NT2/D1 (cell line): Measurements from ENCODE around the gene INPP5D.
"Not testable (repeated sequence)": the region's sequence is repeated elsewhere in the genome, so short reads cannot be mapped to it uniquely, and the experiment has no call there.

Experiments used
- DNase-seq: peaks from one replicate; pipeline ENCODE4 v3.0.0-alpha.2; 2011; ENCODE audit warnings: low read depth, low spot score
- H3K27me3 ChIP-seq: 2 replicates; pipeline ENCODE4 v1.6.0; 2011; ENCODE audit warnings: mild to moderate bottlenecking; ENCODE audit not compliant: insufficient read length, insufficient read depth
- H3K36me3 ChIP-seq: 2 replicates; pipeline ENCODE4 v1.6.1; 2011; ENCODE audit warnings: mild to moderate bottlenecking, low read length, mixed read lengths; ENCODE audit not compliant: insufficient read depth, insufficient read length
- H3K4me1 ChIP-seq: 2 replicates; pipeline ENCODE4 v1.5.1; 2011; ENCODE audit not compliant: insufficient read depth, insufficient read length
- H3K4me3 ChIP-seq: 2 replicates; pipeline ENCODE4 v1.5.1; 2011; ENCODE audit warnings: low read depth; ENCODE audit not compliant: insufficient read length
- H3K9ac ChIP-seq: 2 replicates; pipeline ENCODE4 v1.6.0; 2011; ENCODE audit warnings: low read depth; ENCODE audit not compliant: insufficient read length
- H3K9me3 ChIP-seq: 2 replicates; pipeline ENCODE4 v1.5.1; 2011; ENCODE audit warnings: mild to moderate bottlenecking, low read length; ENCODE audit not compliant: insufficient read depth
- SUZ12 ChIP-seq: IDR thresholded peaks from 2 replicates; pipeline ENCODE4 v1.6.1; 2011; ENCODE audit not compliant: insufficient read length, insufficient read depth; ENCODE audit errors: extremely low read depth
- YY1 ChIP-seq: IDR thresholded peaks from 2 replicates; pipeline ENCODE4 v1.6.1; 2011; ENCODE audit not compliant: insufficient read length, insufficient read depth
- ZNF274 ChIP-seq: IDR thresholded peaks from 2 replicates; pipeline ENCODE4 v1.6.1; 2011; ENCODE audit warnings: mild to moderate bottlenecking, low read depth, low read length

INPP5D gene

GRCh38 chr2:233048569-233049193 is 11.5 kb upstream of the INPP5D start:
- H3K4me1 ChIP-seq: peaks cover 17% of the 10 kb centered on the region
- no peaks in the 10 kb centered on the region for H3K9me3 ChIP-seq
- H3K4me3 ChIP-seq: no peak overlapping the region
- H3K36me3 ChIP-seq: no peaks in the 10 kb centered on the region
- TF ChIP-seq ZNF274 (no peak), SUZ12 (no peak), YY1 (no peak)
- no peak overlapping the region for H3K9ac ChIP-seq
- DNase-seq: no peak
- peaks cover 8% of the 10 kb centered on the region for H3K27me3 ChIP-seq

GRCh38 chr2:233049194-233049761 is 10.9 kb upstream of the INPP5D start:
- Histone ChIP-seq H3K27me3 (peaks cover 9% of the 10 kb centered on the region), H3K4me3 (no peak overlapping the region), H3K4me1 (peaks cover 17% of the 10 kb centered on the region), H3K9ac (no peak overlapping the region), H3K36me3 (no peaks in the 10 kb centered on the region), H3K9me3 (no peaks in the 10 kb centered on the region)
- DNase-seq: no peak
- TF ChIP-seq YY1 (no peak), SUZ12 (no peak), ZNF274 (no peak)

GRCh38 chr2:233051241-233052149 is 8.6 kb upstream of the INPP5D start:
- Histone ChIP-seq H3K27me3 (peaks cover 21% of the 10 kb centered on the region), H3K9me3 (no peaks in the 10 kb centered on the region), H3K4me1 (peaks cover 17% of the 10 kb centered on the region), H3K9ac (no peak overlapping the region), H3K4me3 (peak overlapping the region; percentile 3), H3K36me3 (no peaks in the 10 kb centered on the region)
- DNase-seq: peak; percentile 57
- TF ChIP-seq ZNF274 (no peak), SUZ12 (no peak), YY1 (no peak)

GRCh38 chr2:233052517-233052916 is 7.6 kb upstream of the INPP5D start:
- not testable (repeated sequence) for H3K9me3 ChIP-seq, H3K36me3 ChIP-seq, H3K9ac ChIP-seq, H3K4me3 ChIP-seq, DNase-seq
- Histone ChIP-seq H3K27me3 (peaks cover 21% of the 10 kb centered on the region), H3K4me1 (peaks cover 17% of the 10 kb centered on the region)

- TF ChIP-seq SUZ12 (no peak), YY1 (no peak), ZNF274 (no peak)
- DNase-seq: peak; percentile 58
These were observed 6.0 kb upstream of the INPP5D start for GRCh38 chr2:233053928-233054784.

GRCh38 chr2:233055362-233055761 is 4.8 kb upstream of the INPP5D start:
- TF ChIP-seq SUZ12: no peak

More at GRCh38 chr2:233053928-233054784, 6.0 kb upstream of the INPP5D start:
- no peak overlapping the region for H3K9ac ChIP-seq
- no peaks in the 10 kb centered on the region for H3K36me3 ChIP-seq
- peaks cover 13% of the 10 kb centered on the region for H3K4me1 ChIP-seq
- peaks cover 21% of the 10 kb centered on the region for H3K27me3 ChIP-seq
- no peaks in the 10 kb centered on the region for H3K9me3 ChIP-seq
- H3K4me3 ChIP-seq: no peak overlapping the region

GRCh38 chr2:233056961-233057605 is 3.1 kb upstream of the INPP5D start:
- no peaks in the 10 kb centered on the region for H3K9me3 ChIP-seq

More at GRCh38 chr2:233055362-233055761, 4.8 kb upstream of the INPP5D start:
- Histone ChIP-seq H3K4me3 (no peak overlapping the region), H3K9me3 (no peaks in the 10 kb centered on the region), H3K27me3 (peaks cover 18% of the 10 kb centered on the region), H3K36me3 (no peaks in the 10 kb centered on the region), H3K4me1 (peaks cover 6% of the 10 kb centered on the region), H3K9ac (no peak overlapping the region)
- no peak for DNase-seq

More at GRCh38 chr2:233056961-233057605, 3.1 kb upstream of the INPP5D start:
- H3K27me3 ChIP-seq: peaks cover 18% of the 10 kb centered on the region
- DNase-seq: no peak
- TF ChIP-seq YY1 (no peak), SUZ12 (no peak), ZNF274 (no peak)
- no peak overlapping the region for H3K9ac ChIP-seq
- no peak overlapping the region for H3K4me3 ChIP-seq
- H3K36me3 ChIP-seq: no peaks in the 10 kb centered on the region
- peaks cover 12% of the 10 kb centered on the region for H3K4me1 ChIP-seq
